ENCODE results near the gene PSMA6. TPM values are rescaled to one million over a fixed set of nuclear protein-coding genes. Genes with fewer than 3 reads are reported as not detected.

Gene PSMA6
- total and polyA plus RNA-seq, 2 of the 13 experiments (the other 11 are each of a cell fraction or from before 2014, with no cell fraction given) = 525 to 1,109 TPM

DNA sequence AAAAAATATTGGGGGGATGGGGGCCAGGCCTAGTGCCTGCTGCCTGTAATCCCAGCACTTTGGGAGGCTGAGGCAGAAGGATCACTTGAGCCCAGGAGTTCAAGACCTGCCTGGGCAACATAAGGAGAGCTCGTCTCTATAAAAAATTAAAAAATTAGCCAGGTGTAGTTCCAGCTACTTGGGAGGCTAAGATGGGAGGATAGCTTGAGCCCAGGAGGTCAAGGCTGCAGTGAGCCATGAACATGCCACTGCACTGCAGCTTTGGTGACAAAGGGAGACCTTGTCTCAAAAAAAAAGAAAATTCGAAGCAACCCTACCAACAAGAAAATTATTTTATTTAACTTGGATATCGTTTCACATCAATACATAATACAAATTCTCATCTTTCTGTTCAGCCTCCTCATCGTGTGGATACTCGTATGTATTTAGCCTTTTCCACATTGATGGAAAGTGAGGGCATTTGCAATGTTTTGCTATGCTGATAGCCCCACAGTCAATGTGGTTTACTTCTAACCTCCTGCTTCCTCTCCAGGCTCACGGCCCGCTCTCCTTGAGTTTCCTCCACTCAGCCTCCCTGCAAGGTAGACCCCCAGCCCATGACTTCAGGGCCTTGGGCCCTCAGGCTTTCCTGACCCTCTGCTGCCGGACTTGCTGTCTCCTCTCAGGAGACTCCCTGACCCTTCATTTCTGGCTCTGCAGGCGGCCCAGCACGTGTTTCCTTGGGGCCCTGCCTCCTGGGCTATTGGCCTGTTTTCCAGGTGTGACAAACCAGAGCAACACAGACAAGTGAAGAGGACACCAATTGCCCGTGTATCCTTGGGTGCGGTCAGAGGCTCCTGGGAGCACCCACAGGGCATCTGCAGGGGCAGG, 57.5 kb downstream of the PSMA6 start (continued):
- TF ChIP-seq, protein P1, sequence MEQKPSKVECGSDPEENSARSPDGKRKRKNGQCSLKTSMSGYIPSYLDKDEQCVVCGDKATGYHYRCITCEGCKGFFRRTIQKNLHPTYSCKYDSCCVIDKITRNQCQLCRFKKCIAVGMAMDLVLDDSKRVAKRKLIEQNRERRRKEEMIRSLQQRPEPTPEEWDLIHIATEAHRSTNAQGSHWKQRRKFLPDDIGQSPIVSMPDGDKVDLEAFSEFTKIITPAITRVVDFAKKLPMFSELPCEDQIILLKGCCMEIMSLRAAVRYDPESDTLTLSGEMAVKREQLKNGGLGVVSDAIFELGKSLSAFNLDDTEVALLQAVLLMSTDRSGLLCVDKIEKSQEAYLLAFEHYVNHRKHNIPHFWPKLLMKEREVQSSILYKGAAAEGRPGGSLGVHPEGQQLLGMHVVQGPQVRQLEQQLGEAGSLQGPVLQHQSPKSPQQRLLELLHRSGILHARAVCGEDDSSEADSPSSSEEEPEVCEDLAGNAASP (CRISPR knock-in tag; IDR thresholded peaks at IDR 0.05; ENCODE audit: borderline replicate concordance) = no peak
- no peak for TF ChIP-seq ZNF343 (CRISPR knock-in tag; IDR thresholded peaks at IDR 0.05)
- no peak for TF ChIP-seq HOXA7 (CRISPR knock-in tag; IDR thresholded peaks at IDR 0.05)
- TF ChIP-seq SP140L (CRISPR knock-in tag; IDR thresholded peaks at IDR 0.05; ENCODE audit: borderline replicate concordance) = no peak
- TF ChIP-seq MTA1 (CRISPR knock-in tag; IDR thresholded peaks at IDR 0.05; ENCODE audit: borderline replicate concordance) = no peak; the same call in 1 of the 2 replicates
- TF ChIP-seq, protein P2, sequence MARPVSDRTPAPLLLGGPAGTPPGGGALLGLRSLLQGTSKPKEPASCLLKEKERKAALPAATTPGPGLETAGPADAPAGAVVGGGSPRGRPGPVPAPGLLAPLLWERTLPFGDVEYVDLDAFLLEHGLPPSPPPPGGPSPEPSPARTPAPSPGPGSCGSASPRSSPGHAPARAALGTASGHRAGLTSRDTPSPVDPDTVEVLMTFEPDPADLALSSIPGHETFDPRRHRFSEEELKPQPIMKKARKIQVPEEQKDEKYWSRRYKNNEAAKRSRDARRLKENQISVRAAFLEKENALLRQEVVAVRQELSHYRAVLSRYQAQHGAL (CRISPR knock-in tag; IDR thresholded peaks at IDR 0.05; ENCODE audit: not compliant biosample characterization) = no peak
- peak; percentile 70; the same call in 1 of the 2 replicates for TF ChIP-seq ZFP90 (CRISPR knock-in tag; IDR thresholded peaks at IDR 0.05; ENCODE audit: borderline replicate concordance)
- no peak for TF ChIP-seq ZNF260 (CRISPR knock-in tag; IDR thresholded peaks at IDR 0.05; ENCODE audit: borderline replicate concordance, low read depth)
- TF ChIP-seq MXD4 (CRISPR knock-in tag; IDR thresholded peaks at IDR 0.05) = no peak
- no peak for TF ChIP-seq HOXA9 (CRISPR knock-in tag; IDR thresholded peaks at IDR 0.05; ENCODE audit: borderline replicate concordance)
- TF ChIP-seq, protein P3, sequence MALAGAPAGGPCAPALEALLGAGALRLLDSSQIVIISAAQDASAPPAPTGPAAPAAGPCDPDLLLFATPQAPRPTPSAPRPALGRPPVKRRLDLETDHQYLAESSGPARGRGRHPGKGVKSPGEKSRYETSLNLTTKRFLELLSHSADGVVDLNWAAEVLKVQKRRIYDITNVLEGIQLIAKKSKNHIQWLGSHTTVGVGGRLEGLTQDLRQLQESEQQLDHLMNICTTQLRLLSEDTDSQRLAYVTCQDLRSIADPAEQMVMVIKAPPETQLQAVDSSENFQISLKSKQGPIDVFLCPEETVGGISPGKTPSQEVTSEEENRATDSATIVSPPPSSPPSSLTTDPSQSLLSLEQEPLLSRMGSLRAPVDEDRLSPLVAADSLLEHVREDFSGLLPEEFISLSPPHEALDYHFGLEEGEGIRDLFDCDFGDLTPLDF (CRISPR knock-in tag; IDR thresholded peaks at IDR 0.05) = no peak
- 0 out of 2 replicates have a peak, but pooled peaks have one; percentile 39 for TF ChIP-seq FOXC1 (CRISPR knock-in tag; IDR thresholded peaks at IDR 0.05; ENCODE audit: borderline replicate concordance)
- no peak for TF ChIP-seq ZNF572 (CRISPR knock-in tag; IDR thresholded peaks at IDR 0.05)
- no peak for TF ChIP-seq PHF20 (CRISPR knock-in tag; IDR thresholded peaks at IDR 0.05)
- no peak for TF ChIP-seq SCMH1 (CRISPR knock-in tag; IDR thresholded peaks at IDR 0.05; ENCODE audit: borderline replicate concordance)
- no peak for TF ChIP-seq ZNF772 (CRISPR knock-in tag; IDR thresholded peaks at IDR 0.05)
- TF ChIP-seq ZNF326 (CRISPR knock-in tag; IDR thresholded peaks at IDR 0.05; ENCODE audit: borderline replicate concordance) = 0 out of 2 replicates have a peak, but pooled peaks have one; percentile 20
- TF ChIP-seq ATF1 (CRISPR knock-in tag; IDR thresholded peaks at IDR 0.05) = no peak
- TF ChIP-seq, protein P4, sequence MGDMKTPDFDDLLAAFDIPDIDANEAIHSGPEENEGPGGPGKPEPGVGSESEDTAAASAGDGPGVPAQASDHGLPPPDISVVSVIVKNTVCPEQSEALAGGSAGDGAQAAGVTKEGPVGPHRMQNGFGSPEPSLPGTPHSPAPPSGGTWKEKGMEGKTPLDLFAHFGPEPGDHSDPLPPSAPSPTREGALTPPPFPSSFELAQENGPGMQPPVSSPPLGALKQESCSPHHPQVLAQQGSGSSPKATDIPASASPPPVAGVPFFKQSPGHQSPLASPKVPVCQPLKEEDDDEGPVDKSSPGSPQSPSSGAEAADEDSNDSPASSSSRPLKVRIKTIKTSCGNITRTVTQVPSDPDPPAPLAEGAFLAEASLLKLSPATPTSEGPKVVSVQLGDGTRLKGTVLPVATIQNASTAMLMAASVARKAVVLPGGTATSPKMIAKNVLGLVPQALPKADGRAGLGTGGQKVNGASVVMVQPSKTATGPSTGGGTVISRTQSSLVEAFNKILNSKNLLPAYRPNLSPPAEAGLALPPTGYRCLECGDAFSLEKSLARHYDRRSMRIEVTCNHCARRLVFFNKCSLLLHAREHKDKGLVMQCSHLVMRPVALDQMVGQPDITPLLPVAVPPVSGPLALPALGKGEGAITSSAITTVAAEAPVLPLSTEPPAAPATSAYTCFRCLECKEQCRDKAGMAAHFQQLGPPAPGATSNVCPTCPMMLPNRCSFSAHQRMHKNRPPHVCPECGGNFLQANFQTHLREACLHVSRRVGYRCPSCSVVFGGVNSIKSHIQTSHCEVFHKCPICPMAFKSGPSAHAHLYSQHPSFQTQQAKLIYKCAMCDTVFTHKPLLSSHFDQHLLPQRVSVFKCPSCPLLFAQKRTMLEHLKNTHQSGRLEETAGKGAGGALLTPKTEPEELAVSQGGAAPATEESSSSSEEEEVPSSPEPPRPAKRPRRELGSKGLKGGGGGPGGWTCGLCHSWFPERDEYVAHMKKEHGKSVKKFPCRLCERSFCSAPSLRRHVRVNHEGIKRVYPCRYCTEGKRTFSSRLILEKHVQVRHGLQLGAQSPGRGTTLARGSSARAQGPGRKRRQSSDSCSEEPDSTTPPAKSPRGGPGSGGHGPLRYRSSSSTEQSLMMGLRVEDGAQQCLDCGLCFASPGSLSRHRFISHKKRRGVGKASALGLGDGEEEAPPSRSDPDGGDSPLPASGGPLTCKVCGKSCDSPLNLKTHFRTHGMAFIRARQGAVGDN (CRISPR knock-in tag; IDR thresholded peaks at IDR 0.05) = peak; percentile 47
- TF ChIP-seq ZNF263 (CRISPR knock-in tag; IDR thresholded peaks at IDR 0.05) = no peak
- TF ChIP-seq MEIS1 (CRISPR knock-in tag; IDR thresholded peaks at IDR 0.05; ENCODE audit: borderline replicate concordance) = no peak
- TF ChIP-seq GABPB1 (CRISPR knock-in tag; IDR thresholded peaks at IDR 0.05) = no peak
